HG03342 (cell line): Measurements from ENCODE around the gene PIK3C3.
"Not testable (repeated sequence)": the region's sequence is repeated elsewhere in the genome, so short reads cannot be mapped to it uniquely, and the experiment has no call there.

Source experiments
- ATAC-seq: cut with Tn5 transposase; IDR thresholded peaks from one replicate; pipeline ENCODE4 v1.9.1; 2021; ENCODE audit warnings: mild to moderate bottlenecking, moderate library complexity; ENCODE audit not compliant: unreplicated experiment

Gene PIK3C3

GRCh38 chr18:41965634-41966255 lies 10.7 kb downstream of the PIK3C3 start:
- ATAC-seq = no peak

- ATAC-seq = no peak
Observed at GRCh38 chr18:41966943-41967342, 11.9 kb downstream of the PIK3C3 start.

DNA sequence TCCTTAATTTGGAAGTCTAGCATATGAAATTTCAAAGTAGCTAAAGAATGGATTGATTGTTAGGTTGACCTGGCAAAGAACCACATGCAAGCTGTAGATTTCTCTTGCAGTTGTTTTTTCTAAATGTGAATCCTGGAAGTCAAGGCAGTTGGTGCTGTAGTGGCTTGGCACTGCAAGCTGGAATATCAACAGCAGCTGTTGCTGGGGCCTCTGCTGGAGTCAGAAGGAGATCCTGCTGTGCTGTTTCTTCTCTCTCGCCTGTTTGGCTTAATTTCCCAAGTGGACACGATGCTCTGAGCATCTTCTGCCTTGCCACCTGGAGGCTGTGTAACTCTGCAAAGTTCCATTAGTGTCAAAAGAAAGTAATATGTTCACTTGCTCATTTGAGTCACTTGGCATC lies 12.6 kb downstream of the PIK3C3 start:
- no peak for ATAC-seq

- no peak for ATAC-seq
Observed at GRCh38 chr18:41969881-41970280, 14.8 kb downstream of the PIK3C3 start.

- no peak for ATAC-seq
Observed at GRCh38 chr18:41972067-41972925, 17.3 kb downstream of the PIK3C3 start.

DNA sequence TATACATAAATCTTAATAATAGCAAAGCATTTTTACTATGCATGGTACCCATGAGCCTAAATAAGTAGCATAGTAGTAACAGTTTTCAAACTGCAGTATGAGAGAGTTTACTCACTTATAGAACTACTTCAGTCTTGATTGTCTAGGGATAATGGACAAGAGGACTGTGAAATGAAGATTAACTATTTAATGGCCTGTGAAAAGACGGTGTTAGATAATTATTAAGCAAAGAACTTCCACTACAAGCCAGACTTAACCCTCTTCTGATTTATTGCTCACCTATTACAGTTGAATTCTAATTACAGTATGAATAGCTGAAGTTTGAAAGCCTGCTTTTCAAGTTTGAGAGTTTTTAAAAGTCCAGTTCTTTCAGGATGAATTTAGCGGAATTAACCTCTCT lies 18.9 kb downstream of the PIK3C3 start:
- no peak for ATAC-seq

DNA sequence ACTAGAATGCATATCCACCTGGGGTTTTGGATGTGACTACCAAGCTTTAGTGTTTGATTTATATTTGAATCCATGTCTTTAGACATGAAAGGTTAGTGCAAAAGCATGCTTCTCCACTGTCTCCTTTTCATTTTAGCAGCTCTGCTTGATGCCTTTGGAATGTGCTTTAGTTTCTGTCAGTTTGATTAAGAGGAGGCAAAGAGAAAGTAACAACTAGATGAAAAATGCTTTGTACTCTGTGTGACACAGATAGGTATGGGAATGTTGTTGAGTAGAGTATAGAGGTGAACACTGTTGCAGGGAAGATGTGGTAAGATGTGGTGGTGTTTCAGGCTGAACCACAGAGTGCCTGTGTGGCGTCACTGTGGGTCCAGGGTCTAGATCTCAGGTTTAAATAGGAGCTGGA lies 19.8 kb downstream of the PIK3C3 start:
- no peak for ATAC-seq

- no peak for ATAC-seq
Observed at GRCh38 chr18:41975284-41975683, 20.2 kb downstream of the PIK3C3 start.

GRCh38 chr18:41977233-41977632 lies 22.2 kb downstream of the PIK3C3 start:
- ATAC-seq = no peak

- ATAC-seq = peak; percentile 96
Observed at GRCh38 chr18:41982942-41983660, 28.1 kb downstream of the PIK3C3 start.

- ATAC-seq = no peak
Observed at GRCh38 chr18:41985914-41986313, 30.9 kb downstream of the PIK3C3 start.

GRCh38 chr18:41989508-41989907 lies 34.5 kb downstream of the PIK3C3 start:
- no peak for ATAC-seq

- peak; percentile 65 for ATAC-seq
Observed at GRCh38 chr18:41992066-41992465, 37.0 kb downstream of the PIK3C3 start.

DNA sequence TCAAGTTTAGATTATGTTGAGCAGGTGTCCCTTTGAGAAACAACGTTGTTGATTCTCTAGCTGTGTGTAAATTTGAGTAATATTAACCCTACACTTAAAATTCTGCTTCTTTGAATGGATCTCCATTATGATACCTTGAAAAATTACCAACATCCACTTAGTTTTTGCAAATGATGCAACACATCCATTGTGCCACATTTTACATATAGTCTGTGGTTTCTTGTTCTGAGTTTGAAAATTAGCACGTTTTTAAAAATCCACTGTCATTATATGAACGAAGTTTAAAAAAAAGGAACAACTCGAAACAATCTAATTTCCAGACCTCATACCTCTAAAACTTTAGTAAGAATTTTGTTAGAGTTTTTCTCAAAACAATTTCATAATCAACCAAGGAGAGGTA lies 37.7 kb downstream of the PIK3C3 start:
- ATAC-seq = no peak

- no peak for ATAC-seq
Observed at GRCh38 chr18:41993151-41993550, 38.1 kb downstream of the PIK3C3 start.

DNA sequence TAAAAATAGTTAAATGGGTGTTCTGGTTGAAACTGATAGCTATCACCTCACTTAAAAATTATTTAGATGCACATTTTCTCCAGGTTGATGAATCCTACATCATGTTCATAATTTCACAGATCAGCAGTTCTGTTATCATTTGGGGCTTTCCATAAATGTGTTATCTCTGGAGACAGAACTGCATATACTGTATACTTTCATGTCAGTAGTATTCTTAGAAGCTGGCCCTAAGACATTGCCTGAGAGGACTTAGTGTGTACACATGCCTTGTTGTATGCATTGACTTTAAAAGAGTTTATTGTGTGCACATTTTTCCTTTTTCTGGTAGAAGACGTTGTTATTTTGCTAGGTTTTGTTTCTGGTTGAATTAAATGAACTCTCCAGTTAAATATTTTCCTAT lies 41.0 kb downstream of the PIK3C3 start:
- ATAC-seq = no peak

DNA sequence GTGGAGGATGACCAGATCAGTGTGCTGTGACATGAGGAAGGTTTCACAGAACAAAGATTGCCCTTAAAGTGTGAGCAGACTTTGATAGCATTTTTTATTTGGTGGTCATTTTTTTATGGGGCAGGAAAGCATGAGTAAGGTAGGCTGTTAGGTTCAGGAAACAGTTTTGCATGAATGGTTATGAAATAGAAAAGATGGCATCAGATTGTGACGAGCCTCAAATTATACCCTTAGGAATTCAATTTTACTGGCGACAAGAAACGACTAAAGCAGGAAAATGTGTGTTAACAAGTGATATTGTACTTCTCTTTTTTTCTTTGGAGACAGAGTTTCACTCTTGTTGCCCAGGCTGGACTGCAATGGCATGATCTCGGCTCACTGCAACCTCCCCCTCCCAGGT lies 44.7 kb downstream of the PIK3C3 start:
- no peak for ATAC-seq

DNA sequence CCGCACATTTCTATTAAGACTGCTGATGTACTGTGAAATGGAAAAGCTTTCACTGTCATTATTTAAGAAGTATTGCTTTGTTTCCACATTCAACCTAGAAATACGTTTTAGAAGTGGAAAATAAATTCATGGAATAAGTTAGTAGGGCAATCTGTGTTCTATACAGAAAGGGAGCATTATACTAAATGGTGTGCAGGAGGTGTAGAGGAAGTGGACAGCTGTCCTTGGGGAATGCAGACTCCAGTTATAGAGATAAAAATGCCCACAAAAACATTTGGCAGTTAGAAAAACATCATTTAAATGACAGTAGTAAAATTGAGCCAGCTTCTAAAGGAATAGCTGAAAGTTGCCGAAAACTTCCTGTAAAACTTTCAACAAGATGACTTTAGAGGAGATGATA lies 46.8 kb downstream of the PIK3C3 start:
- ATAC-seq = no peak

DNA sequence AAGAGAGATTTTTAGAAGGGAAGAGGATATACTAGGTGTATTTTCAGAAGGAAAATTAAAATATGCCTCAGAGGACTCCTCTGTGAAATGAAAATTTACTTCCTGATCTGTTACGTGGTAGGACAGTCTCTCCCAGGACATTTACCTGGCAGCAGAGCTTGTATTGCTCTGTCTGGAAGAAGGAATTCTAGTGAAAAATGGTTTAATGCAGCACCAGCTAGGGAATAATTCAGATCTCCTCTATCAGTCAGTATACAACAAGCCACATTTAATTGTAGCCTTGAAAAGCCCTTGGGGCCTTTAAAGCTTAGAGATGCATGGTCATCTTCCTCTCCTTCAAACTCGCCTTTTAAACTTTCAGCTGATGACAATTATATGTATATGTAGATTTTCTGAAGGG lies 49.6 kb downstream of the PIK3C3 start:
- no peak for ATAC-seq

DNA sequence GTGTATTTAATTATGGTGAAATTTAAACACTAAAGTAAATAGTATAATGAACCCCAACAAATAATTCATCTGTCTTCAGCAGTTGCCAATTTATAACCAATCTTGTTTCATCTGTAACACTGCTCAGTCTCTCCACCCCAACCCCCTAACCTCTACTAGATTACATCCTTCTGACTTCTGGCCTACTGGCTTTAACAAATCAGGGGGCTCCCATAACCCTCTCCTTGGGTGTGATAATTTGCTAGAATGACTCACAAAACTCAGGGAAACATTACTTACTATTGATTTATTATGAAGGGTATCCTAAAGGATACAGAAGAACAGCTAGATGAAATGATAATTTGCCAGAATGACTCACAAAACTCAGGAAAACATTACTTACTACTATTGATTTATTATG lies 50.7 kb downstream of the PIK3C3 start:
- no peak for ATAC-seq

DNA sequence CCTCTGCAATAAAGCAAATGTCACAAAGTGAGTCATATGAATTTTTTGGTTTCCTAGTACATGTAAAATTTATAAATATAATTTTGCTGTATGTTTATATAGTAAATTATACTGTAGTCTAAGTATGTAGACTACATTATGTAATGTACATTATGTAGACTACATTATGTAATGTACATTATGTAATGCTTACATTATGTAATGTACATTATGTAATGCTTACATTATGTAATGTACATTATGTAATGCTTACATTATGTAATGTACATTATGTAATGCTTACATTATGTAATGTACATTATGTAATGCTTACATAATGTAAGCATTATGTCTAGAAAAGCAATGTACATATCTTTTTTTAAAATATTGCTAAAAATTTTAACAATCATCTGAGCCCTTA lies 54.4 kb downstream of the PIK3C3 start:
- ATAC-seq = not testable (repeated sequence)

DNA sequence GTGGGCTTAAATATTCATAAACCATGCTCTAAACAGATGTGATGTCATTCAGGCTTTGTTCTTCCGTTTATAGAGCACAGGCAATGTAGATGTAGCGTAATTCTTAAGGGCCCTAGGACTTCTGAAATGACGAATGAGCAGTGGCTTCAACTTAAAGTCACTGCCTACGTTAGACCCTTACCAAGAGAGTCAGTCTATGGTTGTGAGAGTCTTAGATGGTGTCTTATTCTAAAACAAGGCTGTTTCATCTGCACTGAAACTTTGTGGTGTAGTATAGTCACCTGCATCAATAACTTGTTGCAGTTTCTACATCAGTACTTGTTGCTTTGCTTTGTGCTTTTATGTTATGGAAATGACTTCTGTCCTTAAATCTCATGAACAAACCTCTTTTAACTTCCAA lies 56.0 kb downstream of the PIK3C3 start:
- ATAC-seq = peak; percentile 99
